ENCODE data around the gene WDR83. TPM values are rescaled to one million over a fixed set of nuclear protein-coding genes. Genes with fewer than 3 reads are reported as not detected.

The WDR83 gene
- total and polyA plus RNA-seq, 10 of the 15 experiments (the other 5 are each of a cell fraction or from before 2014, with no cell fraction given) = 0.58 to 17.7 (median 10.8) TPM

GRCh38 chr19:12723641-12724426, 57.2 kb downstream of the WDR83 start, which contains the start of gene TNPO2 (continued):
- TF ChIP-seq HCFC1 (IDR thresholded peaks at IDR 0.05; ENCODE audit: low read length) = peak; percentile 89
- no peak; the same call in 1 of the 2 replicates for TF ChIP-seq USF2 (IDR thresholded peaks at IDR 0.05; ENCODE audit: borderline replicate concordance, low read depth, low read length)
- TF ChIP-seq CREM (IDR thresholded peaks at IDR 0.05; ENCODE audit: low read depth) = peak; percentile 69; the same call in 1 of the 2 replicates
- TF ChIP-seq SMAD1 (IDR thresholded peaks at IDR 0.05; ENCODE audit: low read depth, partially characterized antibody) = no peak
- TF ChIP-seq SPI1 (IDR thresholded peaks at IDR 0.05; ENCODE audit: borderline replicate concordance, insufficient read depth, low read depth, low read length) = no peak; the same call in 1 of the 2 replicates
- TF ChIP-seq IRF4 (IDR thresholded peaks at IDR 0.05; ENCODE audit: low read depth, low read length) = no peak
- no peak for TF ChIP-seq MTA3 (IDR thresholded peaks at IDR 0.05; ENCODE audit: borderline replicate concordance, low read length)
- TF ChIP-seq, protein P1, sequence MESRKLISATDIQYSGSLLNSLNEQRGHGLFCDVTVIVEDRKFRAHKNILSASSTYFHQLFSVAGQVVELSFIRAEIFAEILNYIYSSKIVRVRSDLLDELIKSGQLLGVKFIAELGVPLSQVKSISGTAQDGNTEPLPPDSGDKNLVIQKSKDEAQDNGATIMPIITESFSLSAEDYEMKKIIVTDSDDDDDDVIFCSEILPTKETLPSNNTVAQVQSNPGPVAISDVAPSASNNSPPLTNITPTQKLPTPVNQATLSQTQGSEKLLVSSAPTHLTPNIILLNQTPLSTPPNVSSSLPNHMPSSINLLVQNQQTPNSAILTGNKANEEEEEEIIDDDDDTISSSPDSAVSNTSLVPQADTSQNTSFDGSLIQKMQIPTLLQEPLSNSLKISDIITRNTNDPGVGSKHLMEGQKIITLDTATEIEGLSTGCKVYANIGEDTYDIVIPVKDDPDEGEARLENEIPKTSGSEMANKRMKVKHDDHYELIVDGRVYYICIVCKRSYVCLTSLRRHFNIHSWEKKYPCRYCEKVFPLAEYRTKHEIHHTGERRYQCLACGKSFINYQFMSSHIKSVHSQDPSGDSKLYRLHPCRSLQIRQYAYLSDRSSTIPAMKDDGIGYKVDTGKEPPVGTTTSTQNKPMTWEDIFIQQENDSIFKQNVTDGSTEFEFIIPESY (IDR thresholded peaks at IDR 0.05) = no peak
- peak; percentile 61; the same call in 1 of the 2 replicates for TF ChIP-seq TARDBP (IDR thresholded peaks at IDR 0.05; ENCODE audit: borderline replicate concordance)
- no peak for TF ChIP-seq CBX5 (IDR thresholded peaks at IDR 0.05; ENCODE audit: low read depth)
- peak; percentile 55 for TF ChIP-seq NRF1 (conservative IDR thresholded peaks at IDR 0.05; ENCODE audit: low read depth, low read length)
- TF ChIP-seq MYC (IDR thresholded peaks at IDR 0.05; ENCODE audit: insufficient read depth, insufficient read length, insufficient replicate concordance, low read length, severe bottlenecking) = peak; percentile 85
- TF ChIP-seq MLLT1 (IDR thresholded peaks at IDR 0.05) = no peak
- peak; percentile 78 for TF ChIP-seq IKZF1 (conservative IDR thresholded peaks at IDR 0.05)
- TF ChIP-seq DPF2 (IDR thresholded peaks at IDR 0.05) = no peak
- no peak for TF ChIP-seq ZNF622 (IDR thresholded peaks at IDR 0.05)

Small RNA genes within 50 kb of the gene (small RNA-seq; reads per million reads assigned to genes)
- gene SNORD41 = 41.0 reads per million, percentile 98 among the genes with 10 or more reads in this experiment

Other genes with a start within 250 kb of the WDR83 start
Only the 7 nearest of the 23 such genes appear.
- 7.7 and 7.9 TPM in 2 replicates for gene ZNF490, start 56.0 kb upstream of the WDR83 start, total RNA-seq (2014; rRNA removed)
- gene ZNF490, start 56.0 kb upstream of the WDR83 start, total RNA-seq (2014; rRNA removed; fragmentation: Illumina TruSeq; extraction: Trizol) = 7.2 TPM in 2 replicates
- 8.4 TPM in 2 replicates for gene ZNF490, start 56.0 kb upstream of the WDR83 start, total RNA-seq (2021)
- 7.0 and 7.2 TPM in 2 replicates for gene ZNF490, start 56.0 kb upstream of the WDR83 start, polyA plus RNA-seq (2011; rRNA removed)
- 3.2 and 5.0 TPM in 2 replicates for gene ZNF490, start 56.0 kb upstream of the WDR83 start, polyA plus RNA-seq (2014; fragmentation: Illumina TruSeq; extraction: Trizol)
- gene ZNF490, start 56.0 kb upstream of the WDR83 start, polyA plus RNA-seq (2014; fragmentation: Nextera tagmentation; extraction: Ambion mirVana) = 1 to 10 TPM in 1 of 2 experiments, under 1 TPM in 1; 0.57 to 1.4 TPM
- gene ZNF490, start 56.0 kb upstream of the WDR83 start, polyA plus RNA-seq (2014; rRNA removed) = 2.6 and 3.2 TPM in 2 replicates
- 1 to 10 TPM; 2.7 to 2.8 TPM for gene ZNF490, start 56.0 kb upstream of the WDR83 start, polyA plus RNA-seq (2016; fragmentation: Nextera tagmentation; extraction: Ambion mirVana)
- 10.0 and 12.5 TPM in 2 replicates for gene ZNF791, start 55.9 kb upstream of the WDR83 start, total RNA-seq (2014; rRNA removed)
- gene ZNF791, start 55.9 kb upstream of the WDR83 start, total RNA-seq (2014; rRNA removed; fragmentation: Illumina TruSeq; extraction: Trizol) = 18.6 and 19.2 TPM in 2 replicates
- gene ZNF791, start 55.9 kb upstream of the WDR83 start, total RNA-seq (2021) = 12.1 and 15.1 TPM in 2 replicates
- gene ZNF791, start 55.9 kb upstream of the WDR83 start, polyA plus RNA-seq (2011; rRNA removed) = 24.0 and 35.6 TPM in 2 replicates
- 15.9 and 18.4 TPM in 2 replicates for gene ZNF791, start 55.9 kb upstream of the WDR83 start, polyA plus RNA-seq (2014; fragmentation: Illumina TruSeq; extraction: Trizol)
- 1 to 10 TPM; 7.5 to 9.2 TPM for gene ZNF791, start 55.9 kb upstream of the WDR83 start, polyA plus RNA-seq (2014; fragmentation: Nextera tagmentation; extraction: Ambion mirVana)
- 8.3 and 8.8 TPM in 2 replicates for gene ZNF791, start 55.9 kb upstream of the WDR83 start, polyA plus RNA-seq (2014; rRNA removed)
- 10 to 100 TPM; 11.0 to 11.1 TPM for gene ZNF791, start 55.9 kb upstream of the WDR83 start, polyA plus RNA-seq (2016; fragmentation: Nextera tagmentation; extraction: Ambion mirVana)
- gene MAN2B1, start 65 bp upstream of the WDR83 start, total RNA-seq (2014; rRNA removed) = 132 and 149 TPM in 2 replicates
- 58.4 and 63.5 TPM in 2 replicates for gene MAN2B1, start 65 bp upstream of the WDR83 start, total RNA-seq (2014; rRNA removed; fragmentation: Illumina TruSeq; extraction: Trizol)
- 209 and 224 TPM in 2 replicates for gene MAN2B1, start 65 bp upstream of the WDR83 start, total RNA-seq (2021)
- gene MAN2B1, start 65 bp upstream of the WDR83 start, polyA plus RNA-seq (2011; rRNA removed) = 18.2 and 48.7 TPM in 2 replicates
- 29.5 and 60.4 TPM in 2 replicates for gene MAN2B1, start 65 bp upstream of the WDR83 start, polyA plus RNA-seq (2014; fragmentation: Illumina TruSeq; extraction: Trizol)
- gene MAN2B1, start 65 bp upstream of the WDR83 start, polyA plus RNA-seq (2014; fragmentation: Nextera tagmentation; extraction: Ambion mirVana) = 10 to 100 TPM in 1 of 2 experiments, 1 to 10 TPM in 1; 7.6 to 33.6 TPM
- gene MAN2B1, start 65 bp upstream of the WDR83 start, polyA plus RNA-seq (2014; rRNA removed) = 99.2 and 104 TPM in 2 replicates
- gene MAN2B1, start 65 bp upstream of the WDR83 start, polyA plus RNA-seq (2016; fragmentation: Nextera tagmentation; extraction: Ambion mirVana) = 100 to 1,000 TPM; 118 to 133 TPM
- gene DHPS, start 15.1 kb downstream of the WDR83 start, total RNA-seq (2014; rRNA removed) = 89.6 and 94.9 TPM in 2 replicates
- gene DHPS, start 15.1 kb downstream of the WDR83 start, total RNA-seq (2014; rRNA removed; fragmentation: Illumina TruSeq; extraction: Trizol) = 56.6 and 58.8 TPM in 2 replicates
- 87.2 and 90.4 TPM in 2 replicates for gene DHPS, start 15.1 kb downstream of the WDR83 start, total RNA-seq (2021)
- 74.4 and 104 TPM in 2 replicates for gene DHPS, start 15.1 kb downstream of the WDR83 start, polyA plus RNA-seq (2011; rRNA removed)
- gene DHPS, start 15.1 kb downstream of the WDR83 start, polyA plus RNA-seq (2014; fragmentation: Illumina TruSeq; extraction: Trizol) = 57.8 and 64.6 TPM in 2 replicates
- 10 to 100 TPM; 36.4 to 76.0 TPM for gene DHPS, start 15.1 kb downstream of the WDR83 start, polyA plus RNA-seq (2014; fragmentation: Nextera tagmentation; extraction: Ambion mirVana)
- 95.2 and 102 TPM in 2 replicates for gene DHPS, start 15.1 kb downstream of the WDR83 start, polyA plus RNA-seq (2014; rRNA removed)
- gene DHPS, start 15.1 kb downstream of the WDR83 start, polyA plus RNA-seq (2016; fragmentation: Nextera tagmentation; extraction: Ambion mirVana) = 10 to 100 TPM; 81.8 to 84.9 TPM
- gene GNG14, start 21.2 kb downstream of the WDR83 start, total RNA-seq (2014; rRNA removed) = not detected in 2 replicates
- gene GNG14, start 21.2 kb downstream of the WDR83 start, total RNA-seq (2014; rRNA removed; fragmentation: Illumina TruSeq; extraction: Trizol) = not detected in 2 replicates
- gene GNG14, start 21.2 kb downstream of the WDR83 start, total RNA-seq (2021) = not detected in 2 replicates
- not detected in 2 replicates for gene GNG14, start 21.2 kb downstream of the WDR83 start, polyA plus RNA-seq (2011; rRNA removed)
- gene GNG14, start 21.2 kb downstream of the WDR83 start, polyA plus RNA-seq (2014; fragmentation: Illumina TruSeq; extraction: Trizol) = not detected in 2 replicates
- gene GNG14, start 21.2 kb downstream of the WDR83 start, polyA plus RNA-seq (2014; fragmentation: Nextera tagmentation; extraction: Ambion mirVana) = not detected
- not detected in 2 replicates for gene GNG14, start 21.2 kb downstream of the WDR83 start, polyA plus RNA-seq (2014; rRNA removed)
- gene GNG14, start 21.2 kb downstream of the WDR83 start, polyA plus RNA-seq (2016; fragmentation: Nextera tagmentation; extraction: Ambion mirVana) = not detected
- gene FBXW9, start 29.8 kb downstream of the WDR83 start, total RNA-seq (2014; rRNA removed) = 11.8 and 14.8 TPM in 2 replicates
- gene FBXW9, start 29.8 kb downstream of the WDR83 start, total RNA-seq (2014; rRNA removed; fragmentation: Illumina TruSeq; extraction: Trizol) = 3.7 and 4.0 TPM in 2 replicates
- 10.4 and 12.8 TPM in 2 replicates for gene FBXW9, start 29.8 kb downstream of the WDR83 start, total RNA-seq (2021)
- gene FBXW9, start 29.8 kb downstream of the WDR83 start, polyA plus RNA-seq (2011; rRNA removed) = 1.8 and 4.3 TPM in 2 replicates
- gene FBXW9, start 29.8 kb downstream of the WDR83 start, polyA plus RNA-seq (2014; fragmentation: Illumina TruSeq; extraction: Trizol) = 0.16 and 1.5 TPM in 2 replicates
- 1 to 10 TPM in 1 of 2 experiments, under 1 TPM in 1; 0.21 to 1.1 TPM for gene FBXW9, start 29.8 kb downstream of the WDR83 start, polyA plus RNA-seq (2014; fragmentation: Nextera tagmentation; extraction: Ambion mirVana)
- gene FBXW9, start 29.8 kb downstream of the WDR83 start, polyA plus RNA-seq (2014; rRNA removed) = 13.7 and 14.4 TPM in 2 replicates
- gene FBXW9, start 29.8 kb downstream of the WDR83 start, polyA plus RNA-seq (2016; fragmentation: Nextera tagmentation; extraction: Ambion mirVana) = 10 to 100 TPM; 13.3 to 13.7 TPM
- 19.0 and 26.2 TPM in 2 replicates for gene TNPO2, start 57.1 kb downstream of the WDR83 start, total RNA-seq (2014; rRNA removed)
- gene TNPO2, start 57.1 kb downstream of the WDR83 start, total RNA-seq (2014; rRNA removed; fragmentation: Illumina TruSeq; extraction: Trizol) = 29.4 and 33.0 TPM in 2 replicates
- gene TNPO2, start 57.1 kb downstream of the WDR83 start, total RNA-seq (2021) = 79.2 and 99.7 TPM in 2 replicates
- 50.1 and 90.8 TPM in 2 replicates for gene TNPO2, start 57.1 kb downstream of the WDR83 start, polyA plus RNA-seq (2011; rRNA removed)
- gene TNPO2, start 57.1 kb downstream of the WDR83 start, polyA plus RNA-seq (2014; fragmentation: Illumina TruSeq; extraction: Trizol) = 26.3 and 49.0 TPM in 2 replicates
- 1 to 10 TPM; 5.5 to 9.8 TPM for gene TNPO2, start 57.1 kb downstream of the WDR83 start, polyA plus RNA-seq (2014; fragmentation: Nextera tagmentation; extraction: Ambion mirVana)
- 75.5 and 82.0 TPM in 2 replicates for gene TNPO2, start 57.1 kb downstream of the WDR83 start, polyA plus RNA-seq (2014; rRNA removed)
- gene TNPO2, start 57.1 kb downstream of the WDR83 start, polyA plus RNA-seq (2016; fragmentation: Nextera tagmentation; extraction: Ambion mirVana) = 10 to 100 TPM; 18.4 to 23.7 TPM